Myocyte (in vitro differentiated cells): Measurements from ENCODE around the gene ARFGEF2. TPM values are rescaled to one million over a fixed set of nuclear protein-coding genes. Genes with fewer than 3 reads are reported as not detected.
"Not testable (repeated sequence)": the region's sequence is repeated elsewhere in the genome, so short reads cannot be mapped to it uniquely, and the experiment has no call there.

ENCODE experiments used
- DNase-seq: peaks from one replicate; pipeline ENCODE4 v3.0.0-alpha.2; 2012; ENCODE audit warnings: low read depth
- polyA plus RNA-seq: library from polyadenylated mRNA; unstranded; fragments of >200 nt; gene quantifications from one replicate; pipeline ENCODE4 v1.2.1, GENCODE V29; 2012; ENCODE audit warnings: missing spikeins
- total RNA-seq: library from RNA; depleted of rRNA; stranded (reverse); fragments of >200 nt; gene quantifications from 2 replicates; pipeline ENCODE4 v1.2.3, GENCODE V29; 2014

ARFGEF2 gene
- 27.6 and 36.3 TPM in 2 replicates for total RNA-seq
- 9.9 TPM for polyA plus RNA-seq

GRCh38 chr20:48921168-48921882 is at the start of gene ARFGEF2:
Gene ARFGEF2 (plus strand): TSS chr20:48921711. CDS start chr20:48921890, 179 bp downstream.
- DNase-seq = peak; percentile 93

- DNase-seq = peak; percentile 80
These were observed 46.1 kb upstream of the ARFGEF2 start for GRCh38 chr20:48875233-48875913.

- no peak for DNase-seq
These were observed 45.6 kb upstream of the ARFGEF2 start for GRCh38 chr20:48875914-48876240.

GRCh38 chr20:48877304-48877703 is 44.2 kb upstream of the ARFGEF2 start:
- DNase-seq = no peak

GRCh38 chr20:48878534-48879248 is 42.8 kb upstream of the ARFGEF2 start:
- DNase-seq = no peak

- no peak for DNase-seq
These were observed 41.8 kb upstream of the ARFGEF2 start for GRCh38 chr20:48879612-48880245.

- DNase-seq = no peak
These were observed 41.2 kb upstream of the ARFGEF2 start for GRCh38 chr20:48880331-48880730.

- no peak for DNase-seq
These were observed 40.4 kb upstream of the ARFGEF2 start for GRCh38 chr20:48880981-48881657.

GRCh38 chr20:48885237-48885636 is 36.3 kb upstream of the ARFGEF2 start:
- DNase-seq = no peak

- no peak for DNase-seq
These were observed 35.3 kb upstream of the ARFGEF2 start for GRCh38 chr20:48886194-48886593.

GRCh38 chr20:48886811-48887210 is 34.7 kb upstream of the ARFGEF2 start:
- no peak for DNase-seq

GRCh38 chr20:48888517-48888916 is 33.0 kb upstream of the ARFGEF2 start:
- DNase-seq = not testable (repeated sequence)

GRCh38 chr20:48889140-48889790 is 32.2 kb upstream of the ARFGEF2 start:
- peak; percentile 43 for DNase-seq

GRCh38 chr20:48891235-48892048 is 30.1 kb upstream of the ARFGEF2 start:
- no peak for DNase-seq

GRCh38 chr20:48892049-48892470 is 29.5 kb upstream of the ARFGEF2 start:
- no peak for DNase-seq

GRCh38 chr20:48892891-48893290 is 28.6 kb upstream of the ARFGEF2 start:
- peak; percentile 89 for DNase-seq

GRCh38 chr20:48893374-48893773 is 28.1 kb upstream of the ARFGEF2 start:
- DNase-seq = no peak

GRCh38 chr20:48897305-48898010 is 24.1 kb upstream of the ARFGEF2 start:
- peak; percentile 85 for DNase-seq

GRCh38 chr20:48898210-48898609 is 23.3 kb upstream of the ARFGEF2 start:
- peak; percentile 27 for DNase-seq
